ENCODE data around the gene ZNF668.

DNA sequence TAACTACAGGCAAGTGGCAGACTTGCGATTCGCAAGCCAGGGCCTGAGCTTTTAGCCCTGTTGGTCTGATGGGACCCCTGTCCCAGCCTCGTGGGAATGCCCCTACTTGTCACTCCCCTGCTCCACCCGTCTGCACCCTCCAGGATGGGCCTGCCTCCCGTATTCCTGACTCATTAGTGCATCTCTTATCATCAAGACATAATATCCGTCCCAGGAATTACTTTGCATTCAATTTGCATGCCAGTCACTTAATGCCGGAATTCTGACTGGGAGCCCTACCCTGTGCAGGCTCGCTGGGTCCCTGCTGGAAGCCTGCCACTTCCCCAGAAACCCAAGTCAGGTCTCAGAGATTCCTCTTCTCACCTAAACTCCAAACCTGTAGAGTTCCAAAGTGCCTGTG is 11.4 kb upstream of the ZNF668 start:
- no peak for TF ChIP-seq CTCF (IDR thresholded peaks at IDR 0.05)
- TF ChIP-seq POLR2A (IDR thresholded peaks at IDR 0.05): no peak
- TF ChIP-seq POLR2AphosphoS5 (IDR thresholded peaks at IDR 0.05; ENCODE audit: insufficient read depth in 1 of 2, low read depth in 1 of 2): no peak
